DMS114 treated with DMSO at 0.1 percent for 48 hours (cell line): Measurements from ENCODE around the gene VTA1.

Experiments used
- DNase-seq: peaks from one replicate; lab custom pipeline; 2025; ENCODE audit not compliant: unreplicated experiment; lab: John Stamatoyannopoulos, UW

Gene VTA1

DNA sequence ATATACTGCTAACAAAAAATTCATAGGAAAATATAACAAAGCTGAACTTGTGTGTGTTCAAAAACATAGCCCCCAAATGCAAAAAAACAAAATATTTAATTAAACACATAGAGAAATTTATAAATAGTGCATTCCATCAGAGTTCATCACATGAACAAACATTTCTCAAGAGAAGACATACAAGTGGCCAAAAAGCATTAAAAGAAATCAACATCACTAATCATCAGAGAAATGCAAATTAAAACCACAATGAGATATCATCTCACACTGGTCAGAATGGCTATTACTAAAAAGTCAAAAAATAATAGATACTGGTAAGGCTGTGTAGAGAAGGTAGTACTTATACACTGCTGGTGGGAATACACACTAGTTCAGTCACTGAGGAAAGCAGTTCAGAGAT is 115.2 kb downstream of the VTA1 start:
- no peak for DNase-seq

- DNase-seq = no peak
Measured at GRCh38 chr6:142265476-142265875, 118.4 kb downstream of the VTA1 start.

GRCh38 chr6:142266060-142266459 is 119.0 kb downstream of the VTA1 start:
- DNase-seq = no peak

DNA sequence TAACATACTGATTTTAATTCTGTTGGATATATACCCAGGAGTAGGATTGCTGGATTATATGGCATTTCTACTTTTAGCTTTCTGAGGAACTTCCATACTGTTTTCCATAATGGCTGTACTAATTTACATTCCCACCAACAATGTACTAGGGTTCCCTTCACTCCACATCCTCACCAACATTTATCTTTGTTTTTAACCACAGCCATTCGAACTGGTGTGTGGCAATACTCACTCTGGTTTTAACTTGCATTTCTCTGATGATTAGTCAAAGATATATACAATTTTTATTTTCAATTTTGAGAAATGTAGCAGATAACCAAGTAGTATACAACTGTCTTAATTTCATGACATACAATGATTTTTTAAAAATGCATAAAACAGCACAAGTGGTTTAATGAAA is 124.4 kb downstream of the VTA1 start:
- no peak for DNase-seq
